IPS DF 4.7 (cell line): Measurements from ENCODE around the gene NADK.

Experiments used
- DNase-seq: peaks from one replicate; pipeline ENCODE4 v3.0.0-alpha.2; 2013; ENCODE audit warnings: low spot score; ENCODE audit errors: extremely low read depth

The NADK gene, protein sequence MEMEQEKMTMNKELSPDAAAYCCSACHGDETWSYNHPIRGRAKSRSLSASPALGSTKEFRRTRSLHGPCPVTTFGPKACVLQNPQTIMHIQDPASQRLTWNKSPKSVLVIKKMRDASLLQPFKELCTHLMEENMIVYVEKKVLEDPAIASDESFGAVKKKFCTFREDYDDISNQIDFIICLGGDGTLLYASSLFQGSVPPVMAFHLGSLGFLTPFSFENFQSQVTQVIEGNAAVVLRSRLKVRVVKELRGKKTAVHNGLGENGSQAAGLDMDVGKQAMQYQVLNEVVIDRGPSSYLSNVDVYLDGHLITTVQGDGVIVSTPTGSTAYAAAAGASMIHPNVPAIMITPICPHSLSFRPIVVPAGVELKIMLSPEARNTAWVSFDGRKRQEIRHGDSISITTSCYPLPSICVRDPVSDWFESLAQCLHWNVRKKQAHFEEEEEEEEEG

GRCh38 chr1:1777950-1778662 is at the start of gene NADK:
Gene NADK, minus strand, starts transcription at chr1:1778470. Its CDS starts 13,064 bp downstream, at chr1:1765406.
- DNase-seq, result no peak

DNA sequence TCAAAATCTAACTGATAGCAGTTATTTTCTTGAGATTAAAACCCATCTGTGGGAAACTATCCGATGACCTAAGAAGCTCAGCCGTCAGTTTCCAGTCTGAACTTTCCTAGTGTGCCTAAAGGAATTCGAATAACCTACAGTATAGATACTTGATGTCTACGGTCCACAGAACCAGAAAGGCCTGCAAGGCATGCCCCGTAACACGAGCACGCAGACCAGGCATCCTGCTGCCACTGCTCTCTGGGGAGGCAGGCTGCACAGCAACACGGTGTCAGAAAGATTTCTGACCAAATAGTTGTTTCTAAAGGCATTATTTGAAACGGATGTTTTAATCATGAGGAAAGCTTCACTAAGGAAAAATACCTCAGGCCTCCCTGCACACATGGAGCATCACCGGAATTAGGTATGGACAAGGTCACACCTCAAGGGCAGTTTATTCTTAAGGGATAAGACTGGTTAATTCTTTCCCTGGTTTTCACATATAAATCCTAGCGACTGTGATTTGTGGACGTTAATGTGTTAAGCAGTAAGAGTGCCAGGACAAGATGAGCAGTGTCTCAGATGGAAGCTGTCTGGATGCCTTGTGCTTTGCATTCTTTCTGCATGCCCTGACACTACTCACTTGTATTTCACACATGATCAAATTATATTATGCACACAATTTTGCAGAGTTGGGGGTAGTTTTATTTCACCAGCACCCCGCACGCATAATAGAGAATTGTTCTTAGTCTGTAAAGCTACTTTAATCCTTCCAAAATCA is 49.0 kb upstream of the NADK start:
- DNase-seq, result no peak

DNA sequence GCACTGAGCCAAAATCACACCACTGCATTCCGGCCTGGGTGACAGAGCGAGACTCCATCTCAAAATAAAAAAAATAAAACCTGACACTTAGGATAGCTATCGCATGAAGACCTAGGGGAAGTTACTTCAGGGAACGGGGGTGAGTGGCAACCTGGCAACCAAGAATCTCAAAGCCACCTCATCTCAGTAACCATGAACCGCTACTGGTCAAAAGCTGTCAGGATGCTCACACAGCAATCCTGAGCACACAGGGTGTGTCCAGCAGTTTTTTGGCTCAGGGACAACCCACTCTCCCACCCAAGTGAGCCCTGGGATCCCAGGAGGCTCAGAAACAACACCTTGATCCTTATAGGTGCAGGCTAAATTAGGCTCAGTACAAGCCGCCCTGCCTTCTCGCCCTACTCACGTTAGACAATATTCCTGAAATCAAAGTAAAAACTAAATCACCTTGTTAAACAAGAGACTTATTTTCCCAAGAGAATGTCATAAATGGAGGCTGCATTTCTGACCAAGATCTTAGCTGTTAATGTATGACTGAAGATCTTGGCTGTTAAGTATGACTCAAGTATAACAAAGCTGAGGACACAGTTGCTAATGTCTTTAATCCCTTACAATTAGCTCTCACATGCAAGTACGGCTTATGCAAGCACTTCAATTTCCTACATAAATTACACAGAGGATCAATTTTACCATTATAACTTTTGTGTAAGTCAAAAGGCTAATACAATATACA is 48.3 kb upstream of the NADK start:
- no peak for DNase-seq

DNA sequence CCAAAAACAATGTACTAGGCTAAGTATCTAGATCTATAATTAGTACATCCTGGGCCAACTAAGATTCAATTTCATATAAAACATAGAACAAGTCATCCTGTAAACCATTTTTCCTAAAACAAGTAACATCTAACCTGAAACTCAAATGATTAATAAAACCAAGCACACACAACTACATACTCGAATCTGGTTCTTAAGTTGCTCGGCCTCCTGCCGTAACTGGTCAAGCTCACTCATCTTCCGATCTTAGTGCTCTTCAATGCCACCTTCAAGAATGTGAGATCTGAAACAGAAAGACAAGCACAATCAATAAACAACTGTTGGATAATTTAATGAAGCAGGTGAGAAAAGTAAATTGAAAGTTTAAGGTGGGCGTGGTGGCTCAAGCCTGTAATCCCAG is 46.9 kb upstream of the NADK start:
- no peak for DNase-seq

DNA sequence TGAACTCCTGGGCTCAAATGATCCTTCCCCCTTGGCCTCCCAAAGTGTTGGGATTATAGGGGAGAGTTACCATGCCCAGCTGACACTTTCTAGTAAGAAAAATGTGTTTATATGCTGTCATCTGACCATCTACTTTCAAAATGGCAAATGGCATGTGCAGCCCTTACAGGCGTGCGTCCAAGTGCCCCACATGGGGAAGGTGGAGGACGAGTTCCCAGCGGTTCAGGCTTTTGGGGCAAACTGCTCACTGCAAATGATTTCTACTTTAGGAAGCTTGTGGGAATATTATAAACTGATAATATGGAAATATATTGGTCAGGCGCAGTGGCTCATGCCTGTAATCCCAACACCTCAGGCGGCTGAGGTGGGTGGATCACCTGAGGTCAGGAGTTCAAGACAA is 41.5 kb upstream of the NADK start:
- DNase-seq, result no peak

GRCh38 chr1:1817221-1817620 is 39.0 kb upstream of the NADK start:
- DNase-seq, result no peak

DNA sequence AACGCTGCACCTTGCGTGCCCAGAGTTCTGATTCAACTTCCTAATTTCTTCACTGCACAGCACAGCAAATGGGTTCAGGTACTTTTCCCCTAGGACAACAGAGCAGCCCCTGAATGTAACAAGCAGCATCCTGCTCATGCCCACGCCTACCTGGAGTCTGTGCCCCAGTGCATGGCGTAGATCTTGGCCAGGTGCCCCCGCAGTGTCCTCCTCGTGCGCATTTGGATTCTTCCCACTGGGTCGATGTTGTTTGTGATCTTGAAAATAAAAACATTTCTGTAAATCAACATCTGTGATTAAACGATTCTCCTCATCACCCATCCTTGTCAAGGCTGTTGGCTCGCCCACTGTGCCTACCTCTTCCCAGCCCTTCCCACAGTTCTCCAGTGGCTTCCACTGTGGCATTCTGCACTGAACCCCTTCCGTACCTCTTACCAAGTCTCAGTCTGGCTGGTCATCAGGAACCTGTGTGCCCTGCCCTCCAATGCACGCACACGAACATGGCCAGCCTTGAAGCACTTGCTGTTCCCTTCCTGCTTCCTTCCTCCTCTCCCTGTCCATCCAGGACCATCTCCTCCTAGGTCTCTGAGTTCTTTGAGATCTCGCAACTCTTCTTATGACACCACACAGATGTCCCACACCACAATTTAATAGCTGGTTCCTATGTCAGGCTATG is 37.5 kb upstream of the NADK start:
- DNase-seq, result no peak

GRCh38 chr1:1809489-1809888 is 31.2 kb upstream of the NADK start:
- DNase-seq, result no peak

DNA sequence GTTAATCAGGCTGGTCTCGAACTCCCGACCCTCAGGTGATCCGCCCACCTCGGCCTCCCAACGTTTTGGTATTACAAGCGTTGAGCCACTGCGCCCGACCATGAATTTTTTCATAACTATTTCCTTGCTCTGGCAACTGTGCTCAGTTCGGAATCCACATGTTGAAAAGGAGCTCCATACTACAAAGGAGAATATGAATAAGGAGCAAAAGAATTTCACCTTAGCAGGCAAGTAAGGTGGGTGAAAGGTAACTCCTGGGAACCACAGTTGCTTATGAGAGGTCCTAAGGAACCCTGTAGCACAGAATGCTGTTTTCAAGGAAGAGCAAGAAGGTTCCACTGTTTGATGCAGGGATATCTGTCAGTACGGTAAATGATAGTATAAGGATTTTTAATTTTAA is 29.9 kb upstream of the NADK start:
- no peak for DNase-seq

GRCh38 chr1:1806890-1807289 is 28.6 kb upstream of the NADK start:
- DNase-seq, result no peak

DNA sequence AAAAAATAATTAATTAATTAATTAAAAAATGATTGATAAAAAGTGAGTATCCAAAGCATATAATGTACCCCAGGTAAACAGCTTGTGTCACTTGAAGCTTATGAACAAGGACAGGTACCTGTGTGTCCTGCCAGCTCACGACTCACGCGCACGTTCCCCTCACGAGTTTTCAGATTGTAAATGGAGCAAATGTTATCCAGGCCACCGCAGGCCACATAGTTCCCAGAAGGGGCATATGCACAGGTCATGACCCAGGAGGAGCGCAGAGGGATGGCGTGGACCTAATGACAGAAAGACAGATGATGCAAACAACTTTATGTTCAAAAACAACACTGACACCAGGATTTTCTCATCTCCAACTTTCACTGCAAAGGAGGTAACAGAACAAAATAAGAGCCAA is 26.0 kb upstream of the NADK start:
- DNase-seq, result no peak

DNA sequence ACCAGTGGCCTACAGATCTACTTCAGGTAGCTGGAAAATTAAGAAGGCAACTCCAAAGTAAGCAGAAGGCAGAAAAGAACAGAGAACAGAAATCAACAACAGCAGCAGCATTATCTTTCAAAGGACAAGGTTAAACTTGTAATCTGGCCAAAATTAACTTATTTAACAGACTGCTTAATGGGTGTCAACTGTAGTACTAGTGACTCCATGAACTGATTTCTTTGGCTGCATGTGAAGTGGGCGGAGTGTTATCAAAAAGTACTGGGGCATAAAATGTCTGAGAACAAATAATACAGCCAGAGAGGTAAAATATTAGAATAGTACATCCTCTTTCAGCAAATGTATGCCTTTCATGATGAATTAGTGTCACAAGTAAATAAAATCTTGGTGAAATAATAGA is 24.6 kb upstream of the NADK start:
- no peak for DNase-seq

DNA sequence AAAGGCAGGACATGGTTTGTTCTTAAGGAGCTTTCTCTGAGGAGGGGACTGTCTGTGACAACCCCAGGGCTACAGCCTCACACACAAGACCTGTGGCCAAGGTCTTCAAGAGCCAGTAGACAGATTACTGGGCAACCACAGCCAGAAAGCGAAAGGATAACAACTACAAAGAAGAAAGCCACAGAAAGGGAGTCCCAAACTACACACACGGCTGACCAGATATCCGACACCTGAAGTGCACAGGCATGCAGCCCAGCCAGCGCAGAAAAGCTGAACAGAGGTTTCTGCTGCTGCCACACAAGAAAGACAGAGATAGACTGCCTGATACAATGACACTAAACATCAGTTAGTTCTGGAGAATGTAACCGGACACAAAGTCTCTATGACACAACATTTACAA is 21.4 kb upstream of the NADK start:
- no peak for DNase-seq

DNA sequence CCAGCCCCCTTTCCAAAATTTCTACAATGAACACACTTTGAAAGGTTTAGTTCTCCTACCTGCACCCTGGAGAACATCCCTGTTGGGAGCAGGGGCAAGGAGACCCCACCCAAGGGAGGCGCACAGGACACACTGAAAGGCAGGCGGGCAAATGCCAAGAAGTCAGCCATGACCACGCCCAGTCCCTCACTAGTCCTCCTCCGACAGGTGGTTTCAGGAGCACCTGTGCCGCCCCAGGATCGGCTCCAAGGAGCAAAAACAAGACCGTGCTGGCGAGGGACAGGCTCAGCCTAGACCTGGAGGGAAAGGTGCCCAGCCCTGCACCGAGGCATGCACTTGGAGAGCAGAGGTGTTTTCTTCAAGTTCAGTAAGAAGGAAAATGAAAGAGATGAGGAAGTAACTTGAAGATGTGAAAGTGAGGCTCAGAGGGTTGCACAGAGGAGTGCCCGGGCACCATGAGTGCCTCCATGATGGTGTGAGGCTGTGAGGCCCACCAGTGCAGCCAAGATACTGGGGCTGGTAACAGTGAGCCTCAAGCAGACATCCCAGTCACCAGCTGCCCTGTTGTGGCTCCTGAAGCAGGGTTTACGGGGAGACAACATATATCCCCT is 19.6 kb upstream of the NADK start:
- DNase-seq, result no peak

GRCh38 chr1:1796466-1796865 is 18.2 kb upstream of the NADK start:
- no peak for DNase-seq

DNA sequence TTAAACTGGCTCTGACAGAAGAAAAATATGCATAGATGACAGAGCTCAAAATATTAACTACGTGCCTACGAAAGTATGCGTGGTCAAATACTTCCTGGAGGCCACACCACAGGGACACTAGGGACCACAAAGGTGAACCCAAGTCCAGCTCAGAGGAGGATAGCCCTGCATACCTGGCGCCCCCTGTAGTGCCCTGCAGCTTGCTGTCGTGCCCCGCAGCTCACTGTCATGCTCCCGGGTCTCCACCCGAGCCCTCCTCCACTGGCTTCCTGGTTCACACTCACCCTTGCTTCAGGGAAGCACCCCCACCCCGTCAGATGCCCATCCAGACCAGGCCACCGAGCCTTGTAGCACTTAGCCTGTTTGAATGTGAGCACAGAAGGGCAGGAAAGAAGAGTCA is 16.7 kb upstream of the NADK start:
- no peak for DNase-seq

DNA sequence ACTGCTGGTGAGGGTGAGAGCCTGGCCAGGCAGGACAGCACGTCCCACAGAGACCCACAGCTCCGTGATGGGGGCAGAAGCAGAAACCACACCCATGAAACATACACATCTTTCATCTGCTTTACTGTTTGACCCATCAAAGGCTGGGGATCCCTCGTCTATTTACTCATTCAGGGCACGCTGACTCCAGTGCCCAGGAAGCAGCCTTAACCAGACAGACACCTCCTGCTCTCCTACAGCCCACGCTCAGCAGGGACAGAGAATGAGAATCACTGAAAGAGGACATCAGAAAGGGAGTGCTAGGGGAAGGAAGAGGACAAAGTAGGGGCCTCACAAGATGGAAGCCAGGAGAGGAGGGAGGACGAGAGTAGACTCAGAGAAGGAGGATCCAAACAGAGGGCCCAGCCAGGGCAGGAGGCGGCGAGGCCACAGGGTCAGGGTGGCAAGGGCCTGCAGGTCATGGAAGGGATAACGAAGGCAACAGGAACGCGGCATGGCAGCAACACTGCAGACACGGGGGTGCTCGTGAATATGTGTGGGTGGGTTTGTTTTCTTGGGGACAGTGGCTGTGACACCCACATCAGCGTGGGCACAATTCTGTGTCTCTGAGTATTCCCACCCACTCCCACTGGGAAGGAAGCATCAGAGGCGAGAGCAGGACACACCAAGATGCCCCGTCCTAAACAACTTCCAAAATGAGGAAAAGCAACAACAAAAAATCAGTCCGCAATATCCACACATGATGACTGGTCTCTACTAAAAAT is 15.4 kb upstream of the NADK start:
- no peak for DNase-seq

DNA sequence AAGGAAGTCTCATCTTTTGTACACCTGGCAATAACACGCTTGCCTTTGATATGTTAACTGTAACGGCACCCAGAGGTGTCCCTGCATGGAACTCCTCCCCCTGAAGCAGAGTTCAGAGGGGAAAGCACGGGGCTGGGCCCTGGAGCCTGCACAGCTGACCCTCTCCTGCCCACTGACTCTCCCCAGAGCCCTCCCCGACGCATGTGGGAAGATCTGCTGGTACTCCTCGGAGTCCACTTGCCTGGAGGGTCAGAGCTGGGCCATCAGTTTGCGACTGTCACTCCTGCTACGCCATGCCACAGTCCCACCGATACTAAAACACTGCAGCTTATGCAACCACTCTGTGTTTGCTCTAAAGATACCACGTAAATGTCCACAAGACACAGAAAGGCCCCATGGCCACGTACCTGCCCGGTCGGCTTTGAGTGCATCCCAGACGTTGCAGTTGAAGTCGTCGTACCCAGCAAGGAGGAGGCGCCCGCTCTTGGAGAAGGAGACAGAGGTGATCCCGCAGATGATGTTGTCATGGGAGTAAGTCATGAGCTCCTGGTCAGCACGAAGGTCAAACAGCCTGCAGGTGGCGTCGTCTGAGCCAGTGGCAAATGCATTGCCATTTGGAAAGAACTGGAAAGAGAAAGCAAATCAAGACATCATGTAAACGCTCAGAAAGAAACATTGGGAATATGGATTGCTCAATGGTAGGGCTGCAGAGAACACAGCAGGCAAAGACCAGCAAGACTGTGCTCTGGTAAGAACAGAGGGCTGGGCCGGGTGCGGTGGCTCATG is 10.6 kb upstream of the NADK start:
- no peak for DNase-seq

- DNase-seq, result no peak
Observed at GRCh38 chr1:1788136-1788535, 9.9 kb upstream of the NADK start.
